Transverse colon (tissue), 4 donors: ENCODE data around the gene PPRC1.

ENCODE experiments used
- CTCF ChIP-seq, 5 experiments: fragments of 200-600 bp in 3 of 5; fragments of 450-650 bp in 2 of 5; sonication (generic) in 3 of 5; IDR thresholded peaks; 1 replicate in 2 of 5; 2 replicates in 3 of 5; pipeline ENCODE4 v1.5.1; 2016 to 2017; ENCODE audit warnings: antibody characterized with exemption in 5 of 5, inconsistent platforms in 3 of 5, mild to moderate bottlenecking in 2 of 5, moderate library complexity in 1 of 5
- POLR2AphosphoS5 ChIP-seq, 3 donors: sonication (generic); formaldehyde crosslinking; IDR thresholded peaks; one replicate each; pipeline ENCODE4 v1.6.1; 2016; ENCODE audit warnings: antibody characterized with exemption in 3 of 3

- TF ChIP-seq POLR2AphosphoS5 (IDR thresholded peaks at IDR 0.05) = no peak
- no peak for TF ChIP-seq CTCF (IDR thresholded peaks at IDR 0.05)
Observed at GRCh38 chr10:102085336-102085735, 47.5 kb upstream of the PPRC1 start.
